CD4-positive, alpha-beta T cell (primary cell): ENCODE measurements around the gene METTL3. TPM values are rescaled to one million over a fixed set of nuclear protein-coding genes. Genes with fewer than 3 reads are reported as not detected.

Experiments
- ATAC-seq: fragments of 200-7000 bp; cut with Tn5 transposase; one replicate; pipeline ENCODE4 v1.10.0; 2022; ENCODE audit warnings: mild to moderate bottlenecking; ENCODE audit not compliant: poor library complexity
- CTCF ChIA-PET: fragments of 350-600 bp; sonication (Branson Sonifier 250); formaldehyde crosslinking; loops from one replicate; lab custom pipeline; 2021; ENCODE audit warnings: antibody characterized with exemption, inconsistent platforms; lab: Charles Lee
- POLR2A ChIA-PET: fragments of 350-600 bp; sonication (Branson Sonifier 250); formaldehyde crosslinking; loops from one replicate; lab custom pipeline; 2021; ENCODE audit warnings: antibody characterized with exemption, inconsistent platforms; lab: Charles Lee
- DNase-seq, 14 experiments: peaks; one replicate each; pipeline ENCODE4 v3.0.0-alpha.2; 2013 to 2020; ENCODE audit warnings: mixed read lengths in 2 of 14
- H3K27ac ChIP-seq, 2 donors: one replicate each; pipeline versions ENCODE4 v1.5.1 to v1.7.0; 2013; ENCODE audit warnings: low read length in 2 of 2, low read depth in 1 of 2, mild to moderate bottlenecking in 1 of 2
- H3K27me3 ChIP-seq, 2 experiments: 1 replicate in 1 of 2; 2 replicates in 1 of 2; pipeline versions ENCODE4 v1.6.1 to v1.7.0; 2013; ENCODE audit warnings: low read length in 2 of 2, control low read depth in 1 of 2, mild to moderate bottlenecking in 1 of 2, moderate library complexity in 1 of 2; ENCODE audit not compliant: insufficient read depth in 2 of 2, control insufficient read depth in 1 of 2
- H3K36me3 ChIP-seq: one replicate; pipeline ENCODE4 v1.6.1; 2013; ENCODE audit warnings: low read length, control low read depth; ENCODE audit not compliant: insufficient read depth
- H3K4me1 ChIP-seq: one replicate; pipeline ENCODE4 v1.6.1; 2013; ENCODE audit warnings: low read length, control low read depth; ENCODE audit not compliant: insufficient read depth
- H3K4me3 ChIP-seq: one replicate; pipeline ENCODE4 v1.5.1; 2013; ENCODE audit warnings: mild to moderate bottlenecking, low read length, moderate library complexity
- H3K9me3 ChIP-seq, 2 experiments: 1 replicate in 1 of 2; 2 replicates in 1 of 2; pipeline versions ENCODE4 v1.6.1 to v1.7.0; 2013; ENCODE audit warnings: low read length in 2 of 2, mild to moderate bottlenecking in 2 of 2, control low read depth in 1 of 2, moderate library complexity in 1 of 2; ENCODE audit not compliant: control insufficient read depth in 1 of 2, insufficient read depth in 1 of 2
- H3K27ac Mint-ChIP-seq: one replicate; pipeline ENCODE4 v1.8.0; 2020; ENCODE audit warnings: mixed read lengths
- H3K27me3 Mint-ChIP-seq: one replicate; pipeline ENCODE4 v1.8.0; 2021; ENCODE audit warnings: mixed read lengths
- H3K36me3 Mint-ChIP-seq: one replicate; pipeline ENCODE4 v1.8.0; 2021; ENCODE audit warnings: low read depth, mixed read lengths
- H3K4me1 Mint-ChIP-seq: one replicate; pipeline ENCODE4 v1.8.0; 2021; ENCODE audit warnings: low read depth, mixed read lengths
- H3K4me3 Mint-ChIP-seq: one replicate; pipeline ENCODE4 v1.8.0; 2020; ENCODE audit warnings: mild to moderate bottlenecking, mixed read lengths
- H3K9me3 Mint-ChIP-seq: one replicate; pipeline ENCODE4 v1.8.0; 2020; ENCODE audit warnings: mixed read lengths
- intact Hi-C, 2 experiments: fragments of 100-400 bp; cut with DNase I in 1 of 2; cut with micrococcal nuclease in 1 of 2; formaldehyde crosslinking; loops; one replicate each; pipeline versions ENCODE4 v1.15.1 to v1.9.0; 2023 to 2025; cut with DNase I, micrococcal nuclease
- total RNA-seq, 174 experiments: library from RNA in 2 of 174; stranded (reverse) in 2 of 174; gene quantifications; one replicate each; pipeline ENCODE4 v1.2.3 and lab custom pipeline; 2021 to 2026
- TF ChIP-seq, protein P1 (sequence below): fragments of 200-600 bp; IDR thresholded peaks from one replicate; pipeline ENCODE4 v1.8.0; 2022; ENCODE audit warnings: antibody characterized with exemption, mild to moderate bottlenecking

The METTL3 gene
- total RNA-seq, 2 experiments from 2014 or later, result 31.9 to 34.5 TPM

GRCh38 chr14:21529515-21529914 is 18.4 kb upstream of the METTL3 start:
- no peaks in the 10 kb centered on the region for H3K36me3 Mint-ChIP-seq
- POLR2A ChIA-PET, result interaction anchor here (5.3 kb wide), 1 partner anchor 18 kb away, joined by 54 read pairs; the partner anchor contains the start of gene METTL3
- ATAC-seq, result no peak
- no peak for DNase-seq
- Histone ChIP-seq H3K4me1 (peaks cover 13% of the 10 kb centered on the region), H3K36me3 (no peaks in the 10 kb centered on the region), H3K27me3 (peaks cover 4 to 8% of the 10 kb centered on the region in 2 experiments), H3K27ac (no peak overlapping the region), H3K9me3 (no peaks in the 10 kb centered on the region), H3K4me3 (no peak overlapping the region)
- TF ChIP-seq, protein P1, sequence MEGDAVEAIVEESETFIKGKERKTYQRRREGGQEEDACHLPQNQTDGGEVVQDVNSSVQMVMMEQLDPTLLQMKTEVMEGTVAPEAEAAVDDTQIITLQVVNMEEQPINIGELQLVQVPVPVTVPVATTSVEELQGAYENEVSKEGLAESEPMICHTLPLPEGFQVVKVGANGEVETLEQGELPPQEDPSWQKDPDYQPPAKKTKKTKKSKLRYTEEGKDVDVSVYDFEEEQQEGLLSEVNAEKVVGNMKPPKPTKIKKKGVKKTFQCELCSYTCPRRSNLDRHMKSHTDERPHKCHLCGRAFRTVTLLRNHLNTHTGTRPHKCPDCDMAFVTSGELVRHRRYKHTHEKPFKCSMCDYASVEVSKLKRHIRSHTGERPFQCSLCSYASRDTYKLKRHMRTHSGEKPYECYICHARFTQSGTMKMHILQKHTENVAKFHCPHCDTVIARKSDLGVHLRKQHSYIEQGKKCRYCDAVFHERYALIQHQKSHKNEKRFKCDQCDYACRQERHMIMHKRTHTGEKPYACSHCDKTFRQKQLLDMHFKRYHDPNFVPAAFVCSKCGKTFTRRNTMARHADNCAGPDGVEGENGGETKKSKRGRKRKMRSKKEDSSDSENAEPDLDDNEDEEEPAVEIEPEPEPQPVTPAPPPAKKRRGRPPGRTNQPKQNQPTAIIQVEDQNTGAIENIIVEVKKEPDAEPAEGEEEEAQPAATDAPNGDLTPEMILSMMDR, result no peak
- H3K4me1 Mint-ChIP-seq, result peaks cover 21% of the 10 kb centered on the region
- CTCF ChIA-PET, result interaction anchor here (1.2 kb wide), 1 partner anchor 17 kb away, joined by 5 read pairs; no protein-coding TSS in a partner anchor
- H3K27me3 Mint-ChIP-seq, result peaks cover 14% of the 10 kb centered on the region
- no peak overlapping the region for H3K4me3 Mint-ChIP-seq
- intact Hi-C loops, result no loop called here
- H3K9me3 Mint-ChIP-seq, result no peaks in the 10 kb centered on the region
- H3K27ac Mint-ChIP-seq, result no peak overlapping the region

DNA sequence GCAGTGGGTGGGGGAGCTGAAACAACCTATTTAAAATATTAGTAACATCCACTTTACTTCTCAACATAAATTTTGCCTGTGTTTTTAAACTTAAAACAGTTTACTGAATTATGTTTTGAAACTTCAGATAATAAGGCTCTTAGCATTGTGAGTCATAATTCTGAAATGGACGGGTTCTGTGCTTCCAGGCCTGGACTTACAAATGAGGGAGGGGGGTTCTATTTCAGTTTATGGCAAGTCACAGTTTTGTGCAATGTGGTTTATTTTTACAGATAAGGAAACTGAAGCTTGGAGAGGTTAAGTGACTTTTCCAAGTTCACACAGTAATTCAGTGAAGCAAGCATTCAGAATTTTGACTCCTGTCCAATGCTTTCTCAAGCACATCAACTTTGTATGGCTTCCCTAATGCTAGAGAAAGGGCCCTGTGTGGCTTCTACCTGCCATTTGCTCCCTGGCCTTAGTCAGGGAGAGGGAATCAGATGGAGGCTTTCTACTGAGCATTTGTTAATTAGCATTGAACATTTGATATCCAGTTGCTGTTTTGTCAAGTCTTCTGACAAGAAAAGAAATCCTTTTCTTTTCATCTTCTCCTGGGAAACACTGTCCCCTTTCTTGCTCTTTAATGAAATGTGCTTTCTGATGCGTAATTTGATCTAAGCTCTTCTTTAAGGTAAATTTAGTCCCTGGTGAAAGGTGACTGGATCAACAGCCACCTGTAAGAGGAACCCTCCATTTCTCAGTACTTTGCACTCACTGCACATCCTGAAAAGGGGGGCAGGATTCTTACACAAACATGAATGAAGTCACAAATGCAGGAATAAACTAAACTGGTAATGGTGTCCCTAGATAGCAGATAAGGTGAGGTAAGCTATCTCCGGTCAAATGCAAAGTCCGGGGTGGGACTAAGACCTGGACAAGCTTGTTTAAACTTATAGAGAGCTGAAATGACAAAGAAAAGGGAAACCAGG is 17.5 kb upstream of the METTL3 start:
- Histone ChIP-seq H3K27me3 (peaks cover 0 to 6% of the 10 kb centered on the region in 2 experiments), H3K4me3 (no peak overlapping the region), H3K27ac (no peak overlapping the region), H3K4me1 (peaks cover 13% of the 10 kb centered on the region), H3K9me3 (no peaks in the 10 kb centered on the region), H3K36me3 (no peaks in the 10 kb centered on the region)
- ATAC-seq, result no peak
- Mint-ChIP-seq H3K36me3 (no peaks in the 10 kb centered on the region), H3K4me3 (peak overlapping the region; percentile 70), H3K4me1 (peaks cover 22% of the 10 kb centered on the region), H3K9me3 (no peaks in the 10 kb centered on the region), H3K27ac (peak overlapping the region; percentile 31), H3K27me3 (peaks cover 11% of the 10 kb centered on the region)
- TF ChIP-seq, protein P1, result no peak
- CTCF ChIA-PET, result interaction anchor here (1.2 to 1.5 kb wide), 2 partner anchors 18 to 51 kb away, joined by 5 read pairs; partner anchors contain the start of gene TOX4
- intact Hi-C loops, result no loop called here
- POLR2A ChIA-PET, result interaction anchor here (5.3 kb wide), 1 partner anchor 17 kb away, joined by 54 read pairs; the partner anchor contains the start of gene METTL3
- no peak for DNase-seq

DNA sequence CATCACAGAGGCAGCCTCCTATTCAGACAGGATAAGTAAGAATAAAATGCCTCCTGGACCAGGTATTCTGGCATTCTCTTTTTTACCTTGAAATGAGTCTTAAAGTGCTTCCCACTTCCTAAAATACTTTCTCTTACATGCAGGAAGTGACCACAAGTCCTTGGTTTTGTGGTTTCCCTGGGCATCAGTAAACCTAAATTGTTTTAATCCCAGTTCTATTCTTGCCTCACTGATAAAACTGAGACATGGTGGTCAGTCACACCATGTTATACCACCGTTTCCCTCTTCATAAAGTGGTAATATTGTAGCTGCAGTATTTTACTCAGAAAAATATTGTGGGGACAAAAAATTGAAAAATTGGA is 16.2 kb upstream of the METTL3 start:
- no peaks in the 10 kb centered on the region for H3K36me3 ChIP-seq
- H3K4me3 ChIP-seq, result no peak overlapping the region
- intact Hi-C loops, result no loop called here
- Mint-ChIP-seq H3K36me3 (no peaks in the 10 kb centered on the region), H3K4me3 (peak overlapping the region; percentile 96), H3K27ac (peak overlapping the region; percentile 46), H3K27me3 (peaks cover 5% of the 10 kb centered on the region), H3K9me3 (no peaks in the 10 kb centered on the region), H3K4me1 (peaks cover 22% of the 10 kb centered on the region)
- TF ChIP-seq, protein P1, result no peak
- no peak overlapping the region for H3K27ac ChIP-seq
- H3K9me3 ChIP-seq, result no peaks in the 10 kb centered on the region
- POLR2A ChIA-PET, result interaction anchor here (0.7 to 5.3 kb wide), 7 partner anchors 10 to 72 kb away, joined by 3 to 54 read pairs (median 4); partner anchors contain the start of genes CHD8, METTL3, RAB2B and TOX4
- no peak for ATAC-seq
- H3K27me3 ChIP-seq, result no peaks in the 10 kb centered on the region
- H3K4me1 ChIP-seq, result peaks cover 13% of the 10 kb centered on the region
- no peak for DNase-seq
- CTCF ChIA-PET, result no interaction called here
